ENCODE data around the gene TFR2. TPM values are rescaled to one million over a fixed set of nuclear protein-coding genes. Genes with fewer than 3 reads are reported as not detected.

TFR2 gene
- total RNA-seq, 1 donor from 2014 or later, result 0.50 TPM

GRCh38 chr7:100612730-100613390 is 28.5 kb downstream of the TFR2 start:
- H3K4me3 Mint-ChIP-seq (ENCODE audit: unreplicated experiment), result peak overlapping the region; percentile 90
- H3K9me3 Mint-ChIP-seq (ENCODE audit: unreplicated experiment), result no peaks in the 10 kb centered on the region
- FAIRE-seq, result no peak
- H3K27me3 Mint-ChIP-seq (ENCODE audit: low read depth, unreplicated experiment), result no peaks in the 10 kb centered on the region
- H3K36me3 ChIP-seq (ENCODE audit: insufficient read depth, low read length), result peaks cover 3% of the 10 kb centered on the region
- peaks cover 4% of the 10 kb centered on the region for H4K20me1 ChIP-seq (ENCODE audit: insufficient read depth, low read length)
- peaks cover 7% of the 10 kb centered on the region for H3K4me1 ChIP-seq (ENCODE audit: insufficient read depth, low read length)
- no peaks in the 10 kb centered on the region for H3K4me1 Mint-ChIP-seq (ENCODE audit: low read depth, unreplicated experiment)
- peak overlapping the region; percentile 85 for H3K4me2 ChIP-seq (ENCODE audit: low read length)
- no peak overlapping the region for H3K27ac Mint-ChIP-seq (ENCODE audit: unreplicated experiment)
- H3K9me3 ChIP-seq (ENCODE audit: insufficient read depth, low read depth, low read length), result no peaks in the 10 kb centered on the region
- peaks cover 2% of the 10 kb centered on the region for H3K36me3 Mint-ChIP-seq (ENCODE audit: low read depth, unreplicated experiment)
- peaks cover 5% of the 10 kb centered on the region for H3K79me2 ChIP-seq (ENCODE audit: insufficient read depth, low read length)
- no peak for TF ChIP-seq EZH2 (IDR thresholded peaks at IDR 0.05; ENCODE audit: insufficient read depth, low read length)
- TF ChIP-seq, protein P1, sequence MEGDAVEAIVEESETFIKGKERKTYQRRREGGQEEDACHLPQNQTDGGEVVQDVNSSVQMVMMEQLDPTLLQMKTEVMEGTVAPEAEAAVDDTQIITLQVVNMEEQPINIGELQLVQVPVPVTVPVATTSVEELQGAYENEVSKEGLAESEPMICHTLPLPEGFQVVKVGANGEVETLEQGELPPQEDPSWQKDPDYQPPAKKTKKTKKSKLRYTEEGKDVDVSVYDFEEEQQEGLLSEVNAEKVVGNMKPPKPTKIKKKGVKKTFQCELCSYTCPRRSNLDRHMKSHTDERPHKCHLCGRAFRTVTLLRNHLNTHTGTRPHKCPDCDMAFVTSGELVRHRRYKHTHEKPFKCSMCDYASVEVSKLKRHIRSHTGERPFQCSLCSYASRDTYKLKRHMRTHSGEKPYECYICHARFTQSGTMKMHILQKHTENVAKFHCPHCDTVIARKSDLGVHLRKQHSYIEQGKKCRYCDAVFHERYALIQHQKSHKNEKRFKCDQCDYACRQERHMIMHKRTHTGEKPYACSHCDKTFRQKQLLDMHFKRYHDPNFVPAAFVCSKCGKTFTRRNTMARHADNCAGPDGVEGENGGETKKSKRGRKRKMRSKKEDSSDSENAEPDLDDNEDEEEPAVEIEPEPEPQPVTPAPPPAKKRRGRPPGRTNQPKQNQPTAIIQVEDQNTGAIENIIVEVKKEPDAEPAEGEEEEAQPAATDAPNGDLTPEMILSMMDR (IDR thresholded peaks at IDR 0.05; ENCODE audit: insufficient read depth, low read depth, low read length), result no peak
- peak overlapping the region; percentile 67 for H2AFZ ChIP-seq (ENCODE audit: low read depth, low read length)
- H3K9ac ChIP-seq (ENCODE audit: low read length), result peak overlapping the region; percentile 77
- H3K27ac ChIP-seq (ENCODE audit: low read depth, low read length), result peak overlapping the region; percentile 22
- no peak for DNase-seq (ENCODE audit: low read depth)
- peak overlapping the region; percentile 72 for H3K4me3 ChIP-seq (ENCODE audit: insufficient read depth, low read depth, low read length)
- no peaks in the 10 kb centered on the region for H3K27me3 ChIP-seq (ENCODE audit: insufficient read depth, low read length)

DNA sequence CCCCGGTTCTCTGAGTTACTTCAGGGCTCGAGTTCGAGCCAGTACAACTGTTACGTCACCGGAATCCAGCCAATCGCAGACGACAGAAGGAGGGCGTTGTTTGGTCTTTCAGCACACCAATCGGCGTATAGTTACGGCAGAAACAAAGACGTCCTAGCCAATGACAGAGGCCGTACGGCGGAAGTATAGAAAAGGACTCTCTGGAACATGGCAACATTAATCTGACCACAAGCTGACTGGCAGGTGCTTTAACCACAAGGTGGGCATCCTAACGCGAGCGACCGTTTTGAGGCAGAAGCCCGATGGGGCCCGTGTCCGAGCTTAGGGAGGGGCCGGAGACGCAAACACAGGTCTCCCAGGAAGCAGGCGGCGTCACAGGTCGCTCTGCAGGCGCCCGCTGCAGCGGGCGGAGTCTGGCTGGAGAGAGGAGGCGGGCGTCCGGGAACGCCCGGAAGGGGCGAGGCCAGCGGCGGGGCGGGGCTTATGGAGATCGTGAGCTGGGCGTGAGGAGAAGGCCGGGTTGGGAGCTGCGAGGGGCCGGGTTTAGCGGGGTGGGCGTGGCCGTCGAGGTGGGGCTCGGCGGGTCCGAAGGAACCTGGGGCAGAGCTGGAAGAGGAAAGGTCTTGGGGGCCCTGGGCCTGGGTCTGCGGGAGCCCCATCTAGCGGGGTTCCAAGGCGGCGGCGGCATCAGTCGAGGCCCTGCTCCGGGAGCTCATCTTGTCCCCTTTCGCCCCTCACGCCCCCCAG is 29.2 kb downstream of the TFR2 start, which contains the start of gene MOSPD3:
TSS of gene MOSPD3 (plus strand) at position 558 of the 747 bp plus-strand sequence. CDS start 252 bp downstream, outside the sequence.
- Histone ChIP-seq H3K27me3 (ENCODE audit: insufficient read depth, low read length) (no peaks in the 10 kb centered on the region), H3K79me2 (ENCODE audit: insufficient read depth, low read length) (peaks cover 5% of the 10 kb centered on the region), H3K4me2 (ENCODE audit: low read length) (peak within 1 kb of the TSS; percentile 85), H3K9me3 (ENCODE audit: insufficient read depth, low read depth, low read length) (no peaks in the 10 kb centered on the region), H3K4me1 (ENCODE audit: insufficient read depth, low read length) (peaks cover 7% of the 10 kb centered on the region), H2AFZ (ENCODE audit: low read depth, low read length) (peak within 1 kb of the TSS; percentile 87), H3K4me3 (ENCODE audit: insufficient read depth, low read depth, low read length) (peak within 1 kb of the TSS; percentile 72), H3K27ac (ENCODE audit: low read depth, low read length) (peak within 1 kb of the TSS; percentile 80), H4K20me1 (ENCODE audit: insufficient read depth, low read length) (peaks cover 4% of the 10 kb centered on the region), H3K36me3 (ENCODE audit: insufficient read depth, low read length) (peaks cover 4% of the 10 kb centered on the region), H3K9ac (ENCODE audit: low read length) (peak within 1 kb of the TSS; percentile 77)
- FAIRE-seq (peak; percentile 99), DNase-seq (ENCODE audit: low read depth) (peak; percentile 99)
- Mint-ChIP-seq H3K4me1 (ENCODE audit: low read depth, unreplicated experiment) (no peaks in the 10 kb centered on the region), H3K36me3 (ENCODE audit: low read depth, unreplicated experiment) (peaks cover 7% of the 10 kb centered on the region), H3K4me3 (ENCODE audit: unreplicated experiment) (peak within 1 kb of the TSS; percentile 90), H3K27ac (ENCODE audit: unreplicated experiment) (peak within 1 kb of the TSS; percentile 91), H3K27me3 (ENCODE audit: low read depth, unreplicated experiment) (peaks cover 2% of the 10 kb centered on the region), H3K9me3 (ENCODE audit: unreplicated experiment) (no peaks in the 10 kb centered on the region)
- TF ChIP-seq, protein P1 (IDR thresholded peaks at IDR 0.05; ENCODE audit: insufficient read depth, low read depth, low read length), result no peak
- TF ChIP-seq EZH2 (IDR thresholded peaks at IDR 0.05; ENCODE audit: insufficient read depth, low read length), result no peak
